ENCODE data around the gene SERTM1.

Gene SERTM1

DNA sequence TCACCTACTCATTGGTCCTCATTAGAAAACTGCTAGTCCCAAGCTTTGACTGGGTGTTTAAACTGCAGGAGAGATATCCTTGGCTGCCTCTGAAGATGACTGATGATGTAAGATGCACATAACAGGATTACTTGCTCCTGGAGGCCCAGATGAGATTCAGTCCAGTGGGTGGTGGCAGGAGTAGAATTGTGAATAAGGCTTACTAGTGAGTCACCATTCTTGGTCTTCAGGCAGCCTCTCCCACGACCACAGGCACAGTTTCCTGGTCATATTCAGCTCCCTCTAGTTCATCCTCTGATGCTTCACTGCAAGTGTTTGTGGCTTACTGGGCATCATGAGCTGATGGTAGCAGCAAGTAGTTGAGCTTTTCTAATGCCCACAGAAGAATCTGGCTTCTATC, 12.1 kb downstream of the SERTM1 start:
- Histone ChIP-seq H3K79me2 (ENCODE audit: insufficient read depth, low read length) (no peaks in the 10 kb centered on the region), H4K20me1 (ENCODE audit: low read depth, low read length) (no peaks in the 10 kb centered on the region), H3K27me3 (ENCODE audit: low read length) (no peaks in the 10 kb centered on the region), H3K9me3 (ENCODE audit: insufficient read depth, low read length) (no peaks in the 10 kb centered on the region), H3K36me3 (ENCODE audit: low read length) (no peaks in the 10 kb centered on the region), H3K9ac (ENCODE audit: low read length) (no peak overlapping the region), H3K9me2 (replicated peaks; ENCODE audit: insufficient read depth, low read length) (no peaks in the 10 kb centered on the region), H3K27ac (ENCODE audit: low read depth, low read length) (no peak overlapping the region), H3F3A (ENCODE audit: insufficient read depth) (no peaks in the 10 kb centered on the region), H3K4me2 (ENCODE audit: low read depth, low read length, poor library complexity, severe bottlenecking) (no peak overlapping the region), H3K4me3 (ENCODE audit: insufficient read depth, low read length, poor library complexity, severe bottlenecking) (no peak overlapping the region), H2AFZ (ENCODE audit: low read depth, low read length, severe bottlenecking) (no peak overlapping the region)
- TF ChIP-seq EZH2phosphoT487 (conservative IDR thresholded peaks at IDR 0.05; ENCODE audit: low read length): no peak
- TF ChIP-seq, protein P1, sequence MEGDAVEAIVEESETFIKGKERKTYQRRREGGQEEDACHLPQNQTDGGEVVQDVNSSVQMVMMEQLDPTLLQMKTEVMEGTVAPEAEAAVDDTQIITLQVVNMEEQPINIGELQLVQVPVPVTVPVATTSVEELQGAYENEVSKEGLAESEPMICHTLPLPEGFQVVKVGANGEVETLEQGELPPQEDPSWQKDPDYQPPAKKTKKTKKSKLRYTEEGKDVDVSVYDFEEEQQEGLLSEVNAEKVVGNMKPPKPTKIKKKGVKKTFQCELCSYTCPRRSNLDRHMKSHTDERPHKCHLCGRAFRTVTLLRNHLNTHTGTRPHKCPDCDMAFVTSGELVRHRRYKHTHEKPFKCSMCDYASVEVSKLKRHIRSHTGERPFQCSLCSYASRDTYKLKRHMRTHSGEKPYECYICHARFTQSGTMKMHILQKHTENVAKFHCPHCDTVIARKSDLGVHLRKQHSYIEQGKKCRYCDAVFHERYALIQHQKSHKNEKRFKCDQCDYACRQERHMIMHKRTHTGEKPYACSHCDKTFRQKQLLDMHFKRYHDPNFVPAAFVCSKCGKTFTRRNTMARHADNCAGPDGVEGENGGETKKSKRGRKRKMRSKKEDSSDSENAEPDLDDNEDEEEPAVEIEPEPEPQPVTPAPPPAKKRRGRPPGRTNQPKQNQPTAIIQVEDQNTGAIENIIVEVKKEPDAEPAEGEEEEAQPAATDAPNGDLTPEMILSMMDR (IDR thresholded peaks at IDR 0.05; ENCODE audit: insufficient read depth, low read length, poor library complexity, severe bottlenecking): no peak

DNA sequence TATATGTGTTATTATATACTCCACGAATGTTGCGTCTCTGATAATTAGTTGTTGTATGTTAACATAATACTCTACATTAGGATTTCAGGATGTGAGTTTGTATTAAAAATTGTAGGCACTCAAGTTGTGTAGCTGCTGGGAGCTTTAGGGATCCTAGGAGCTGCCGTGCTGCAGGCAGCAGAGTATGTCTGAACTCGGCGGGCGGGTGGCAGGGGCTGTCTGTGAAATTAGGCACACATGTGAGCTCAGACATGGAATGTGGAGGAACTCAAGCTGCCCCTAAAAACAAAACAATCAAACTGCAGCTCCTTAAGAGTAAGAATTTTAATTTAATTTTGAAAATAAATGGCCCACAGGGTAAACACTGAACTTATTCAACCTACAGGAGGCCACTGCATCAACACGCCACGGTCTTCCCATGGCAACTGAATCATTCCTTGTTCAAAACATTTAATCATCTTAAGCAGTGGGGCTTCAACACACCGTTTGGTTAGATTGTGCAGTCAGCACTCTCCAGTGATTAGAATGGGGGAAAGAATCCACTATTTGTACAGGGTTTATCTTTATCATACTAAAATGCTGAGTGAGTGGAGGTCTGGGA, 22.7 kb downstream of the SERTM1 start:
- TF ChIP-seq EZH2phosphoT487 (conservative IDR thresholded peaks at IDR 0.05; ENCODE audit: low read length): no peak
- TF ChIP-seq, protein P1 (IDR thresholded peaks at IDR 0.05; ENCODE audit: insufficient read depth, low read length, poor library complexity, severe bottlenecking): no peak
- H4K20me1 ChIP-seq (ENCODE audit: low read depth, low read length): no peaks in the 10 kb centered on the region
- no peaks in the 10 kb centered on the region for H3K27me3 ChIP-seq (ENCODE audit: low read length)

DNA sequence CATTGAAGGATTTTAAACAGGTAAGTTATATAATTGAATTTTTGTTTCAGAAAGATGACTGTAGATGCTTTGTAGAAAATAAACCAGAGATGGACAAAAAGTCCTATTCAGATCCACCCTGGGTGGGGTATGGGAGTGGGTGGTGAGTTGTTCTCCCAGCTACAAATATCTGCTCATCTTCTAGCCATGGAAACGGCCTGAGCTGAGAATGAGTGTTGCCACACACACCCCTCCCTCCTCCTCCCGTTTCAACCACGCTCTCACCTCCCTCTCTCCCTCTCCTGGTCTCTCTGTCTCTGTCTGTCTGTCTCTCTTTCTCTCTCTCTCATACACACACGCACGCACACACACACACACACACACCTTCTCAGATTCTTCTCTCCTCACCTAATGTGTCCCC, 26.4 kb downstream of the SERTM1 start:
- no peaks in the 10 kb centered on the region for H3K36me3 ChIP-seq (ENCODE audit: low read length)
- no peak overlapping the region for H3K4me3 ChIP-seq (ENCODE audit: insufficient read depth, low read length, poor library complexity, severe bottlenecking)
- TF ChIP-seq, protein P1 (IDR thresholded peaks at IDR 0.05; ENCODE audit: insufficient read depth, low read length, poor library complexity, severe bottlenecking): no peak
- no peak for TF ChIP-seq EZH2phosphoT487 (conservative IDR thresholded peaks at IDR 0.05; ENCODE audit: low read length)
- H3F3A ChIP-seq (ENCODE audit: insufficient read depth): no peaks in the 10 kb centered on the region
- H3K27ac ChIP-seq (ENCODE audit: low read depth, low read length): no peak overlapping the region
- H4K20me1 ChIP-seq (ENCODE audit: low read depth, low read length): no peaks in the 10 kb centered on the region
- H3K4me2 ChIP-seq (ENCODE audit: low read depth, low read length, poor library complexity, severe bottlenecking): no peak overlapping the region
- H3K9ac ChIP-seq (ENCODE audit: low read length): no peak overlapping the region
- no peaks in the 10 kb centered on the region for H3K27me3 ChIP-seq (ENCODE audit: low read length)
- no peaks in the 10 kb centered on the region for H3K9me3 ChIP-seq (ENCODE audit: insufficient read depth, low read length)
- H2AFZ ChIP-seq (ENCODE audit: low read depth, low read length, severe bottlenecking): no peak overlapping the region
- H3K79me2 ChIP-seq (ENCODE audit: insufficient read depth, low read length): no peaks in the 10 kb centered on the region
- no peaks in the 10 kb centered on the region for H3K9me2 ChIP-seq (replicated peaks; ENCODE audit: insufficient read depth, low read length)

More for the DNA sequence above, 22.7 kb downstream of the SERTM1 start:
- H3K9ac ChIP-seq (ENCODE audit: low read length): no peak overlapping the region
- H3K36me3 ChIP-seq (ENCODE audit: low read length): no peaks in the 10 kb centered on the region
- no peak overlapping the region for H3K27ac ChIP-seq (ENCODE audit: low read depth, low read length)
- no peak overlapping the region for H3K4me3 ChIP-seq (ENCODE audit: insufficient read depth, low read length, poor library complexity, severe bottlenecking)
- no peaks in the 10 kb centered on the region for H3F3A ChIP-seq (ENCODE audit: insufficient read depth)
- H3K79me2 ChIP-seq (ENCODE audit: insufficient read depth, low read length): no peaks in the 10 kb centered on the region
- no peaks in the 10 kb centered on the region for H3K9me2 ChIP-seq (replicated peaks; ENCODE audit: insufficient read depth, low read length)
- no peak overlapping the region for H2AFZ ChIP-seq (ENCODE audit: low read depth, low read length, severe bottlenecking)
- no peaks in the 10 kb centered on the region for H3K9me3 ChIP-seq (ENCODE audit: insufficient read depth, low read length)
- H3K4me2 ChIP-seq (ENCODE audit: low read depth, low read length, poor library complexity, severe bottlenecking): no peak overlapping the region
